GM19238 (cell line): Measurements from ENCODE around the gene GAA.
A peak's percentile ranks its signal among the peaks of the same experiment; 100 is the strongest.

Experiments
- DNase-seq: peaks from one replicate; pipeline ENCODE4 v3.0.0; 2011; ENCODE audit warnings: low spot score; ENCODE audit not compliant: insufficient read length

The GAA gene

DNA sequence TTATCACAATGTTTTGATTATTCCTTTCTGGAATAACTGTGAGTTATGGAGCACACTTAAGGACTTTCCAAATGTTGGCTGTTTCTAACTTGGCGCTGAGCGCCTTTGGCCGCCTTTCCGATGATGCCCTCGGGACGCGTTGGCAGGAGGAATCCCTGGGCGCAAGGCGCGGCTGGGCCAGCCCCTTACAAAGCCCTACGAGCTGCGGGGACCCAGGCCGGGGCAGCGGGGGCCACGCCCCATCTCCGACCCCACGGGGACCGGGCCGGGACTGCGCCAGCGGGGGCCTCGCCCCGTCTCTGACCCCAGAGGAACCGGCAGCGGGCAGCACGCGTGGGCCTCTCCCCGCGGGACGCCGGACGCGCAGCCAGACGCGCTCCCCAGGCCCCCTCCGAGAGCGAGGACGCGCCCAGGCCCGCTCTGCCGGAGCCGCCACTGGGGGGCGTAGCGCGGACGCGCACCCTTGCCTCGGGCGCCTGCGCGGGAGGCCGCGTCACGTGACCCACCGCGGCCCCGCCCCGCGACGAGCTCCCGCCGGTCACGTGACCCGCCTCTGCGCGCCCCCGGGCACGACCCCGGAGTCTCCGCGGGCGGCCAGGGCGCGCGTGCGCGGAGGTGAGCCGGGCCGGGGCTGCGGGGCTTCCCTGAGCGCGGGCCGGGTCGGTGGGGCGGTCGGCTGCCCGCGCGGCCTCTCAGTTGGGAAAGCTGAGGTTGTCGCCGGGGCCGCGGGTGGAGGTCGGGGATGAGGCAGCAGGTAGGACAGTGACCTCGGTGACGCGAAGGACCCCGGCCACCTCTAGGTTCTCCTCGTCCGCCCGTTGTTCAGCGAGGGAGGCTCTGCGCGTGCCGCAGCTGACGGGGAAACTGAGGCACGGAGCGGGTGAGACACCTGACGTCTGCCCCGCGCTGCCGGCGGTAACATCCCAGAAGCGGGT lies at the start of gene GAA:
GAA (plus strand) TSS at position 571 of the 935 bp plus-strand sequence. CDS start 3,006 bp downstream, outside the sequence.
- peak; percentile 98 for DNase-seq

DNA sequence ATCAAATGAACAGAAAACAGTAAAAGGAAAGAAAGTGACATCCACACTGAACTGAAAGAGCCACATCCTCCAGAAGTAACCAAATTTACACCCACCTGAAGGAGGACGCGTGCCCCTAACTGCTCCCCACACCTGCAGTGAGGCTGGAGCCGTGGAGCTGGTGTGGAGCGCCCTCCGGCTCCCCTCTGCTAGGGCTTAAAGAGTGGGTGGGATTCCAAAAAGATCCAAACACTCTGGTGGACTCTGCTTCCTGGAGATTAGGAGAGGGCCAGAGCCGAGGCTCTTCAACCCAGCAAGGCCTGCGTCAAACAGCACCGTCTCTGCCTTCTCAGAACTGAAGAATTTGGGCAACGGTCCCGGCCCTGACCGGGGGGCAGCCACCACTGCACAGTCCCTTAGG lies 49.7 kb upstream of the GAA start:
- no peak for DNase-seq

DNA sequence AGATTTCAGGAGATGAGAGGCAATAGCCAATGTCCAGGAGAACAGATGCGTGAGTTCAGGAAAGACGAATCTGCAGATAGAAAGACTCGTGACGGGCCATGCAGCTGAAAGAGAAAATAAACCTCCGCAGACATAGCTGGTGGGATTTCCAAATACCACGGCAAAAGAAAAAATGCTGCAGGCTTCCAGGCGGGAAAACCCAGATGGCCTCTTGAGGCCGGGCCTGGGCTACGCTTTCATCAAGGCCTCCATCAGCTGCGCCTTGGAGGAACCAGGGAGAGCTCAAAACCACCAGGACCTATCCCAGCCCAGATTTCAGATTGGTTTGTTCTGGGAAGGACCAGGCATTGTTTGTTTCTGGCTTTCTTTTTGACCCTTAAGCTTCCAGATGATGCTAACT lies 48.3 kb upstream of the GAA start:
- no peak for DNase-seq

DNA sequence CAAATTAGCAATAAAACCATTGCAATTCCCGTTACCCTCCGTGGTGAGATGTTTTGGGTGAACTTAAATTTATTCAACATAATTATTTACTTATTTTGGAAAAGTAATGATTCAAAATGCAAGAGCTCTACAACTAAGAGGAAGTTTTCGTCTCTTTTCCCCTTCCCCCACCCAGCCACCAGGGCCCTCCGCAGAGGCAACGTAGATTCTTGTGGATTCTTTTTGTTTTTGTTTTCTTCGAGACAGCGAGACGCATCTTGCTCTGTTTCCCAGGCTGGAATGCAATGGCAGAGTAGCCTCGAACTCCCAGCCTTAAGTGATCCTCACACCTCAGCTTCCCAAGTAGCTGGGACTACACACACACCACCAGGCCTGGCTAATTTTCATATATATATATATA lies 45.8 kb upstream of the GAA start:
- no peak for DNase-seq

DNA sequence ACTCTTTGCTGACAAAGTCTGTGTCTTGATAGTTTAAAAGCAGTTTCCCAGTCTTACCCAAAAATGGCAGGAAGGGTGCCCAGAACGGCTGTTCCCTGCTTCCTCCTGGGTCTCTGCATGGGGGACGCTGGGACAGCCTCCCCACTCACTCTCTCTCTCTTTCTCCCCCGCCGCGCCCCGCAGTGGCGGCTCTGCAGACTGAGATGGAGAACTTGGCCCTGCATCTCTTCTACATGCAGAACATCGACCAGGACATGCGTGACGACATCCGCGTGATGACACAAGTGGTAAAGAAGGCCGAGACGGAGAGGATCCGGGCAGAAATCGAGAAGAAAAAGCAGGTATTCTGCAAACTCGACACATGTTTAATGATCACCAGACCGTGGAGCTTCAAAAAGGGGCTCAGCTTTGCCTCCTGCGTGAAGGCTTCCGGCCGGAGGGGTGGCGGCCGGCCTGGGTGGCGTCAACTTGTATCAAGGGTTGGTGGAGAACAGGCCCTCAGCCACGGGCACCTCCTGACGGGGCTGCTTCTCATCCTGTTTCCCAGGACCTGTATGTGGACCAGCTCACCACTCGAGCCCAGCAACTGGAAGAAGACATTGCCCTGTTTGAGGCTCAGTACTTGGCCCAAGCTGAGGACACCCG lies 42.9 kb upstream of the GAA start:
- DNase-seq: no peak

DNA sequence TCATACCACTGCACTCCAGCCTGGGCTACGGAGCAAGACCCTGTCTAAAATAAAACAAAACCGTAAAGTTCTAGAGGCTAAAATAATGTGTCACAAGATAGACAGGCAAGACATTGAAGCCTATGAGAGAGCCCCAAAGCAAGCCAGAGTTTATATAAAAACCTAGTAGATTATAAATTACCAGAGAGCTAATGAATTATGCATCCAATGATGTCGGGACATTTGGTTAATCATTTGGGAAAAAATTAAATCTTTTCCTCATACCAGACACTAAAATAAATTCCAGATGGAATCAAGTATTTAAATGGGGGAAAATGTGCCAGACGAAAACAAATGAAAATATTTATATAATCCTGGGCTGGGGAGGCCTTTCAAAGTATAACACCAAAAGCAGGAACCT lies 40.7 kb upstream of the GAA start:
- DNase-seq: no peak

DNA sequence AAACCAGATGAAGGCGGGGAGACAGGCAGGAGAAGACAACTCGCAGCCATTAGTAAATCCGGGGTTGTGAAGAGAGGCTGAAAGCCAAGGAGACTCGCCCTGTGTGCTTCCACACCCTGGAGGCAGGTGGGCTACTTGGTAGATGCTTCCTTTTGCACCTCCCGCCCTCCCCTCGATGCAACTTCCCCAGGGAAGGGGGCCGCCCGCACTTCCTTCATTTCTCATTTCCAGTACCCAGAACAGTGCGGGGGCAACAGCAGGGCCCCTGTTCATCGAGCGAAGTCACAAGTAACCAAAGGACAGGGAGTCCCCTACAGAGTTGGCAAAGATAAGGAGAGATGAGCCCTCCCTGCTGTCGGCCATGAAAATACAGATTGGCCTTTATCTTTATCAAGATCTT lies 40.0 kb upstream of the GAA start:
- no peak for DNase-seq

DNA sequence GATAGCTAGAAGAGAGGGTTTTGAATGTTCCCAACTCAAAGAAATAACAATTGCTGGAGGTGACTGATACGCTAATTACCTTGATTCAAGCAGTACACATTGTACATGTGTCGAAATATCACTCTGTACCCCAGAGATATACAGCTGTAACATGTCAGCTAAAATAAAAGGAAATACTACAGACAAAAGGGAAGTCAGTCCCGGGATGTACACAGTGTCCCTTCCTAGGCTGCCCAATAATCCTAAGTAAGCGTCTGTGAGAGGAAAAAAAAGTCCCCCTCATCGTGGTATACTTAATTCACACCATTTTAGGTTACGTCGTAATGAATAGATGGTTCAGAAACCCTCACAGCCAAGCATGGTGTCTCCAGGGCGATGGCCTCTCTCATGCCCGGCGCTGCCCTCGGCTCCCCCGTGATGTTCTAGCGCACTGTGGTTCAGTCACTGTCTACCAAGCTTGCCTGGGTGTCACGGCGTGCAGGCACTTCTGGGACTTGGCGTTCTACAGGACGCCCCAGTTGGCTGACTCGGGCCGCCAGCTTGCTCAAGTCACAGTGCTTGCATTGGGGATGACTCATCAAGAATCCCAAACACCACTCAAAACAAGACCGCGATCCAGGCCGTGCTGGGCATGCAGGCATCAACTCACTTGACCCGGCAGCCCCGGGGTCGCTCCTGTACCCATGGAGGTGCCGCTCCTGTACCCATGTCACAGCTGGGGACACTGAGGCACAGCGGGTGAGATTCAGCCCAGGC lies 37.4 kb upstream of the GAA start:
- DNase-seq: no peak

DNA sequence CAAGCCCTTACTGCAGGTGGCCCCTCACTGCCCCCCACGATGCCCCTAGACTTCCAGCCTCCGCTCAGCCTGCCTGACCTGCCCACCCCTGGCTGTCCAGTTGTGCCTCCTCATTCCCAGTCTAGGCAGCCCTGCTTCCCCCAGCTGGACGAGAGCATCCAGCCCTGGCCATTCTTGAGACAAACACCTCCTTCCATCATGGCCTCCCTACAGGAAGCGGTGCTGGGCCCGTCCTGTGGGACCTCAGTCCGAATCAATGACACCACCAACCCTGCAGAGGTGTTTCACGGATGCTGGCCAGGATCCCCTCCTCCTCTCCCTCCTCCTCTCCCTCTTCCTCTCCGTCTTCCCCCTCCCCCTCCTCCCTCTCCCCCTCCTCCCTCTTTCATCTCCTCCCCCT lies 36.7 kb upstream of the GAA start:
- DNase-seq: no peak

DNA sequence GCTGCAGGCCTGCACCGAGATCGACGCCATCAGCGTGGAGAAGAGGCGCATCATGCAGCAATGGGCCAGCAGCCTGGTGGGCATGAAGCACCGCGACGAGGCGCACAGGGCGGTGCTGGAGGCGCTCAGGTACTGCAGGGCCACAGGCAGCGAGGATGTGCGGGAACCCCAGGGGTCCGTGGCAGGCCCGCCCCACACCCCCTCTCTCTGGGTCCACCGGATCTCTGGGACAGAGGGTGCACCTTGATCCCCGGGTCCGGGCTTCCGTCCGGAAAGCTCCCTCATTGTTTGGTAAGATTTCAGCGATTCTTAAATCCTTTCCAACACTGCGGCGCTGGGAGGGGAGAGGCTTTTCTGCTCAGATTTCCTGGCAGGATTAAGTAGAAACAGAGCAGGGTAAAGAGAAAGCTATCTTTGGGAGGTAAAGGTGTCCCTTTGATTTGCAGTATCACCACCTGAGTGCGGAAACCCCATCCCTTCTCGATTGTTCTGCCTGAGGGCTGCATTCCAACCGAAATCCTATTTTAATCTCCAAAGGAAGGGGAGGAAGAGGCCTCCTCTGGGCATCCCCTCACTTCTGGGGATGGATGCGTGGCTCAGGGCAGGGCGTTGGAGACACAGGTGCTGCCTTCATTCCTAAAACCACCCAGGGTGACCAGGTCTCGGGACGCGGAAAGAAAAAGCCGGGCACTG lies 35.8 kb upstream of the GAA start:
- no peak for DNase-seq

DNA sequence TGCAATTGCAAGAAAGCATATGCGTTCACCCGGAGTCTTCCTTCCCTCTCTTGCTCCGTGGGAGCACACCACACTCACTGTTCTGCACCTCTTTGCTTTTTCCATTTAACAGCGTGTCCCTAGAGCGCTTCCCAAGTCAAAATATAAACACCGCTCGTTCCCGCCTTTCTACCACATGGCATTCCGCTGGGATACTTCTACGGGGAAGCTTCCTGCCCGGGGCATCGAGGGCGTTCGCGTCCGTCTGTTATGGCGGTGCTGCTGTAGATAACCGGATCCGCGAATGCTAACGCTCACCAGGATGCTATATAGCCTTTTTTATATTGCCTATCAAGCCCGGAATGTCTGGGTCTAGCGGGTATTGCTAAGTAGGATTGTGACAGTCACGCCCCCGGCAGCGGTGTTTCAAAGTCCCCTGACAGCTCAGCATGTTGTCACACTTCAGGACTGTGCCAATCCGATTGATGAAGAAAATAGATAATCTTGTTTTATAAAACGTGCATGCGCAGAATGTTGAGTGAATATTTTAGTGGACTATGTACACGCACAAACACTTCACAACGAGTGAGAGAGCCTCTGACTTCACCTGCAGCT lies 33.9 kb upstream of the GAA start:
- no peak for DNase-seq

DNA sequence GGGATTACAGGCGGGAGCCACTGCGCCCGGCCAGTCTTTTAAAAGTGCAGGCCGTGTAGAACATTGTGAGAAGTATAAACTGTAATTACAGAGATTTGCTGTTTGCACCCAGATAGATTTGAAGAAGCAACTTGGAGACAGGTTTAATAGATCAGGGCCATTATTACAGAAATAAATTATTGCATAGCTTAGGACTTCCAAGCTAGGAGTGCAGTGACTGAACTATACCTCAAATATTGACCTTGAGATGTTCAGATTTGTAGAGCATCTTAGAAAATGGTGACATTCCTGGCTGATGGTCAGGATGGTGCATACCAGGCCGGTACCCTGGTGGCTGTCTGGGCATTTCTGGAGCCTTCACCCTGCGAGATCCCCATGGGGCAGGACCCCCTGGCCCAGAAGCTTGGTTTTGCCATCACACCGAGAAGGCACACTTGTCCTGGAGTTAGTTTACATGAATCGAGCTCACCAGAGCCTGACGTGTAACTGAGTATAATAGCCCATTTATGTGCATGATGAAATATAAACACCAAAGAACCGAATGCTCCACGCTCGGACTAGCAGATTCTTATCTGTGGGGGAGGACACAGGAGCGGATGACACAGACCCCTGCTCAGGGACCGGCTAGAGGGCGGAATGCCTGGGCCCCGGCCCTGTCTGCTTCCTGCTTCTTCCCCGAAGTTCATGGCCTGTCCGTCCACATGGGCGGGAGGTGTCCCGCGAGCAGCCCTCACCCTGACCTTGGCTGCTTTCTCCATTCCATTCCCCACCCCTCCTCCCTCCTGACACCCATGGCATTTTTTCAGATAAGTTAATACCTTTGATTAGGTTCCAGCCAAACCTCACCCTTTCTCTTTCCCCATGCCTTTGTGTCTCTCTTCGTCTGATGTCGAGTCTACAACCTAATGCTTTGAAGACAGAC lies 32.8 kb upstream of the GAA start:
- DNase-seq: no peak

DNA sequence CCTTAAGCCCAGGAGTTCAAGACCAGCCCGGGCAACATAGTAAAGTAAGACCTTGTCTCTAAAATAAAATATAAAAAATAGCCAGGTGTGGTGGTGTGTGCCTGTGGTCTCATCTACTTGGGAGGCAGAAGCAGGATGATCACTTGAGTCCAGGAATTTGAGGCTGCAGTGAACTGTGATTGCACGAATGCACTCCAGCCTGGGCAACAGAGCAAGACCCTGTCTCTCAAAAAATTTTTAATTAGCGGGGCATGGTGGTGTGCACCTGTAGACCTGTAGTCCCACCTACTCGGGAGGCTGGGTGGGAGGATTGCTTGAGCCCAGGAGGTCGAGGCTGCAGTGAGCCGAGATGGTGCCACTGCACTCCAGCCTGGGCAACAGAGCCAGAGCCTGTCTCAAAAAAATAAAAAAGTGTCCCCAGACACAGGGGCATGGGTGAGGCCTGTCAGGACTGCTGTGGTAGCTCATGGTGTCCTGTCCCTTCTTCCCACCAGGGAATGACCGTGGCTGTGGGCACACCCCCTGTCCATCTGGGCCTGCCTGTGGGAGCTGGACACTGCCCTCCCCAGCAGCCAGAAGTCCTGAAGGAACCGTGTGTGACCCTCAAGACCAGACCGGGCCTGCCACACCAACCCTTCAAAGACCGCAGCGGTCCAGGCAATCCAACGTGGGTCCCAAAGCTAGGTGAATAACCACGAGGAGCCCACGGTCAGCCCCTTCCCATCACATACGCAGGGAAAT lies 30.8 kb upstream of the GAA start:
- no peak for DNase-seq

DNA sequence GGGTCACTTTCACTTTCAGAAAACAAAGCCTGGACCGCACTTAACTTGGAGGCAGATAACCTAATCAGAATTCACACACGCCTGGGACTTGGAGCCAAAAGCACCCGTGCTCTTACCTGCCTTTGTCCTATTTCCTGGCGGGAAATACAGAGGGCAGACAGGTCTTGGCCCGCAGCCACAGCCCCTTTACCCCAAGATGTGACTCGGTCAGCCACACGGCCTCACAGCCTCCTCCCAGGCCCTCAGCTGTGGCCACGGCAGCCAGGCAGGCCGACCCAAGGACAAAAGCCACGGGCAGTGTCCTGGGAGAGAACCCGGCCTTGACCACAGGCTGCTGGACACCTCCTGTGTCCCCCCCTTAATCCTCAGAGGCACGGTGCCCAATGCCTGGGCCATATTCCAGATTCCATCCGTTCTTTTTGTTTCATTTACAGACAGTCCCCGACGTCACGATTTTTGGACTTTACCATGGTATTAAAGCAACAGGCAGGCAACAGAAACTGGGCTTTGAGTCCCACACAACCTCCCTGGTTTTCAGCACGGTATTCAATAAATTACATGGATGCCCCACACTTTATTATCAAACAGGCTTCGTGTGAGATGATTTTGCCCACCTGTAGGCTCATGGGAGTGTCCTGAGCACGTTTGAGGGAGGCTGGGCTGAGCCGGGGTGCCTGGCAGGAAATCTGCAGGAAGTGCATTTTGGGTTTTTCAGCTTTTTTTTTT lies 30.1 kb upstream of the GAA start:
- DNase-seq: no peak

DNA sequence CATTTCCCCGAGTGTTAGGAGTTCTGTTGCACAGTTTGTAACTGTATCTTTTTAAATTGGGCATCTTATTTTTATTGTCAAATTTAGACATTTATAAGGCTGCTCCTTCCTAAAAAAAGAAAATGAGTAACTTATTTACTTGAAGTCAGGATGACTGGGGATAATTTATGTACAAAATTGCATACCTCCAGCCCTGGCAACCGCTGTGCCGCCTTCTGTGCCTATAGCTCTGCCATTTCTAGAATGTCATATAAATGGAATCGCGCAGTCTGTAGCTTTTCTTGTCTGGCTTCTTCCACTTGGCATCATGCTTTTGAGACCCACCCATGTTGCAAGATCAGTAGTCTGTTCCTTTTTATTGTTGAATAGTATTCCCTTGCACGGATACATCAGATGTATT lies 29.0 kb upstream of the GAA start:
- no peak for DNase-seq

DNA sequence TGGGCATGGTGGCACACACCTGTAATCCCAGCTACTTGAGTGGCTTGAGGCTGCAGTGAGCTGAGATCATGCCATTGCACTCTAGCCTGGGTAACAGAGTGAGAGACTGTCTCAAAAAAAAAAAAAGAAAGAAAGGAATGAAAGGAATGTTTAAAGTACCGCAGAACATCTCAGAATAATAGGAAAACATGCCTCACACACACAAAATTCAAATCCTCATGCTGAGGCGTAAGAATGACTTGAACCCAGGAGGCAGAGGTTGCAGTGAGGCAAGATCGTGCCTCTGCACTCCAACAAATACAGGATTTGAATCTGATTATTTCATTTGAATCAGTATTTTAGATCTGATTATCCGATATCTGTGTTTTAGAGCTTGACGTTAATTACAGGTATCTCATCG lies 21.3 kb upstream of the GAA start:
- DNase-seq: no peak

DNA sequence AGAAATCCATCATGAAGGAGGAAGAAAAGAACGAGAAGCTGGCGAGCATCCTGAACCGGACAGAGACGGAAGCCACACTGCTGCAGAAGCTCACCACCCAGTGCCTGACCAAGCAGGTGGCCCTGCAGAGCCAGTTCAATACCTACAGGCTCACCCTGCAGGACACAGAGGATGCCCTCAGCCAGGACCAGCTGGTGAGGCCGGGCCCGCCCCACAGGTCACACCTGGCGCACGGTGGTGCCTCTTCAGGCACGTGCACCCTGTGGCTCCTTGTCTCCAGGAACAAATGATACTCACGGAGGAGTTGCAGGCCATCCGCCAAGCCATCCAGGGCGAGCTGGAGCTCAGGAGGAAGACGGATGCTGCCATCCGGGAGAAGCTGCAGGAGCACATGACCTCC lies 19.8 kb upstream of the GAA start:
- DNase-seq: no peak

DNA sequence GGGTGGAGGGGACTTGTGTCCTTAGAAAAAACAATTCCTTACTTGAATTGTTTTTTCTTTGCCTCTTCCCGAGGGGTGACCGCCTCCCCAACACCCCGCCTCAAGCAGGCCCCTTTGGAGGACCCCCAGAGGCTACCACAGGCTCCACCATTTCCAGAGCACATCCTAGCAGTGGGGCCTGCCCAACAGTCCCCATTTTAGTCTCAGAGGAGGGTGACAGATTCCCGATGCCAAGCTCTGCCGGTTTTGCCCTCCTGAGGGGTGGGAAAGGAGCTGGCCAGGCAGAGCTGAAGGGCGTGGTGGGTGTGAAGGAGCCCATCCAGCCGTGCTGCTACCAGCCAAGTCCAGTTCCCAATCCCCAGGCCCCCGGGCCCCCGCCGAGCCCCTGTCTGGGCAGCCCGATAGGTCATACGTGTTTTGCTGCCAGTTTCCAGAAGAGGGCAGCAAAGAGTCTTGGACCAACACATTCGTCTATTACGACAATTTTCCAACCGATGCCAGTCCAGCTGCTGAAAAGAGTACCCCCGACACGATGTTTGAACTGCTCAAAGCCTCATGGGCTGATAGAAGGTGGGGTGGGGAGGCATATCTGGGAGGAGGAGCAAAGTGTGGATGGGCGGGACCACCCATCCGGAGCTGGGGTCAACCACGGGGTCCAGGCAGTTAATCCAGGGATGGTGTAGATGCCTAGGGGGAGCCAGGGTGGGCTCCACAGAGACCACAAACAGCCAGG lies 18.8 kb upstream of the GAA start:
- DNase-seq: peak; percentile 63
